Activated CD4-positive, alpha-beta T cell treated with anti-CD3 and anti-CD28 coated beads, Interleukin-2, Interleukin-6, amounts not matched to agents 100 ng/mL and 50 ng/mL, durations not matched to agents 16 hours and 8 hours (primary cell): ENCODE data around the gene TIRAP.
A peak's percentile ranks its signal among the peaks of the same experiment; 100 is the strongest.
"Not testable (repeated sequence)": the region's sequence is repeated elsewhere in the genome, so short reads cannot be mapped to it uniquely, and the experiment has no call there.

Experiments used
- DNase-seq: peaks from one replicate; pipeline ENCODE4 v3.0.0-alpha.2; 2020

Gene TIRAP

GRCh38 chr11:126290887-126291286, 8.0 kb downstream of the TIRAP start:
- DNase-seq, result no peak

- DNase-seq, result no peak
Measured at GRCh38 chr11:126293726-126294125, 10.8 kb downstream of the TIRAP start.

DNA sequence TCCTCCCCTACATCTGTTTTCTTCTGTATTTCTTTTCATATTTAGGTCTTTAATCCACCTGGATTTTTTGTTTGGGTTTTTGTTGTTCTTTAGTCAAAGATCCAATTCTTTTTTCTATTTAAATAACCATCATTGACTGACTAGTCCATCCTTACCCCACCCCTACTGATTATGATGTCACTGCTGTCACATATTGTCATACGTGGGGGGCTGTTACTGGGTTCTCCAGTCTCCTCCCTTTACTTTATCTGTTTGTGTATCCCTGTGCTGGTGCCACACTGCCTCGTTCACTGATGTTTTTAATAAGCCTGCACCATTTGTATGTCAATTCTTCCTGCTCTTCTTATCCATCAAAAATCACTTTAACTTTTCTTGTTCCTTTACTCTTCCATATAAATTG, 14.1 kb downstream of the TIRAP start:
- no peak for DNase-seq

DNA sequence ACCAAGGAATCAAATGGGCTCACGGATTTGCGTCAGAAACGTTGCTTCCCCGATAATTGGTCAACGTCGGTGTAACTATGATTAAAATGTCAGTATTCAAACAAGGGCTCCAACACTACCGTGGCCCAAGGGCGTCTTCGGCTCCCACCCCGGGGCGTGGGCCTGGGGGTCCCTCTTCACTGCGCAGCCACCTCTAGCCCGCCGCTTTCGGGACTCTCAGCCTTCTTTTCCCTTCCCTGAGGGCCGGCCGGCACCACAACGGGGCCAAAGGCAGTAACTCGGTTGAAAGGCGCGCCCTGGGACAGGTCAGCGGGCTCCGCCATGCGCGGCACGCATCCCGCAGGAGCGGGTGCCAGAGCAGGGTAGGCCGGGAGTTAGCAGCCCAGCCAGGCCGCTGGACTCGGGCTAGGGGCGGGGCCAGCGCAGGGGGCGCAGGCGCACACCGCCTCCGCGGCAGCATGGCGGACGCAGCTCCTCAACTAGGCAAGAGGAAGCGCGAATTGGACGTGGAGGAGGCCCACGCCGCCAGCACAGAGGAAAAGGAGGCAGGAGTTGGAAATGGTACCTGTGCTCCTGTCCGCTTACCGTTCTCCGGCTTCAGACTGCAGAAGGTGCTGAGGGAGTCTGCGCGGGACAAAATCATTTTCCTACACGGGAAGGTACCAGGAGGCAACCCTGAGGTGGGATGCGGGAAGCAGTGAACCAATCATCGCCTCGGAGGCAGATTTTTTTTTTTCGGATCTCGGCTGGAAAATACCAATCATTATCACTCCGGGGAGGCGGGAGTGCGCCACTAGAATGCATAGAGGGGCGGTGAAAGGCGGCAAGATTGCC, 20.9 kb downstream of the TIRAP start, which contains the start of gene DCPS:
TSS of gene DCPS (plus strand) at position 438 of the 834 bp plus-strand sequence. CDS start at position 459, 21 bp downstream.
- peak; percentile 92 for DNase-seq

GRCh38 chr11:126304457-126305075, 21.7 kb downstream of the TIRAP start:
- peak; percentile 20 for DNase-seq

- peak; percentile 44 for DNase-seq
Measured at GRCh38 chr11:126305699-126306098, 22.8 kb downstream of the TIRAP start.

- DNase-seq, result peak; percentile 27
Measured at GRCh38 chr11:126307706-126308105, 24.8 kb downstream of the TIRAP start.

DNA sequence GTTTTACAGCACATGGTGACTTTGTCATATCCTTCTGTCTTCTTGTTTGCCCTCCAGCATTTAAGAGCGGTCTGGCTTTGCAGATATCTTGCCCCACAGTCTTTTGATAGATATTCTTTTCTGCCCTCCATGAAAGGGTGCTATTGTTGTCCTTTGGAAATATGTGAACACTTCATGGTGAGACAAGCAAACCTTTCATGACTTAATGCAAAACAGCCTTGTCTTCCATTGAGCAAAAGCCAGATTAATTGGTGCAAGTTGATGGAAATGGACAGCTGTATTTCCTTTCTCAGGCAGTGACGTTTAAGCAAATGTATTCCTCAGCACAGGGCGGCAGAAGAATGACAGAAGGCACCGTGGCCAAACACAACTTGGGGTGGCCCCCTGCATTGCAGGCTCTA, 25.4 kb downstream of the TIRAP start:
- no peak for DNase-seq

DNA sequence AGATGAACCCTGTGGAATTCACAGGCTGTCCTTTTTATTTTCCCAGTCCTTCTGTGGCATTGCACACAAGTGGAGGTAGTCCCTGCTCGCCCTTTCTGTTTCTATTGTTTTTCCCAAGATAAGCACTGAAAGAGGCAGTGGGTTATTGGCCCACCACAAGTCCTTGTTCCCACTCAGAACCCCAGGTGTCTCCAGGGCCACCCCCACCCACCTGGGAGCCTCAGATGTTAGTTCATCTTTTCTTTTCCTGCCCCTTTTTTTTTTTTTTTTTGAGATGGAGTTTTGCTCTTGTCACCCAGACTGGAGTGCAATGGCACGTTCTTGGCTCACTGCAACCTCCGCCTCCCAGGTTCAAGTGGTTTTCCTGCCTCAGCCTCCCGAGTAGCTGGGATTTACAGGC, 25.9 kb downstream of the TIRAP start:
- not testable (repeated sequence) for DNase-seq

- DNase-seq, result peak; percentile 67
Measured at GRCh38 chr11:126310200-126310991, 27.5 kb downstream of the TIRAP start.

DNA sequence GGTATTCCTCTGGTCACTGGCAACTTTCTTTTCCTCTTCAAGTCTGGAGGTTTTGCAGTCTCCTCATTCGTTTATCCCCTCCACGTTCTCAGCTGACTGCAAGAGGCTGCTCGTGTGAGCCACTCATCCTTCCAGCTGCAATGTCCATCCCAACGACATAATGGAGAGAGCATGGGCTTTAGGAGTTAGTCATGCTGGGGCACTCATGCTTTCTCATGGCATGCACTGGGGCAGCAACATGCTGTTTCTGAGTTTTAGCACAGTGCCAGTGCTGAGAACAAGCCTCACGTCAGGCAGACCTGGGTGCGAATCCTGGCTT, 28.1 kb downstream of the TIRAP start:
- no peak for DNase-seq

DNA sequence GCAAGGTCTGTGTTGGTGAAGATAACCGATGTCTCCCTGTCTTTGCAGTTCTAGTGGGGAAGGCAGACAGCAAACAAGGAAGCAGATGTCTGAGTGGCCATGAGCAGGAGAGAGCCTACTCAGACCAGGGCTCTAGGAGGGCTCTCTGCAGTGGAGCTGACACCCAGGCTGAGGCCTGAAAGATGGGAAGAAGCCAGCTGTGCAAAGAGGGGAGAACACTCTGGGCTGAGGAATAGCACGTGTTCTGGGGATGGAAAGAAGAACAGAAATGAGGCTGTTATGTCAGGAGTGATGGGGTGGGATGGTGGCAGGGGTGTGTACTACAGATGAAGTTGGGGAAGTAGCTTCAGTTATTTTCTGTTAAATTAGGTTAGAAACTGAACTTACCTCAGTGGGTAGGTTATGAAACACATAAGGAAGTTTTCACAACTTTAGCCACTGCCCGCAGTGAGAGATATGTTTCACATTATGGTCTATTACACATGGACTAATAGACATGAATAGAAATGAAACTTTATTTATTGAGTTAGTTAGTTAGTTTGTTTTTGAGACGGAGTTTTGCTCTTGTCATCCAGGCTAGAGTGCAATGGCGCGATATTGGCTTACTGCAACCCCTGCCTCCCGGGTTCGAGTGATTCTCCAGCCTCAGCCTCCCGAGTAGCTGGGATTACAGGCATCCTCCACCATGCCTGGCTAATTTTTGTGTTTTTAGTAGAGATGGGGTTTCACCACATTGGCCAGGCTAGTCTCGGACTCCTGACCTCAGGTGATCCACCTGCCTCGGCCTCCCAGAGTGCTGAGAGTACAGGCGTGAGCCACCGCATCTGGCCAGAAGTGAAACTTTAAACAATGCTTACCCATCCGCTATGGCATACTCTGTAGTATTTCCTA, 28.8 kb downstream of the TIRAP start:
- DNase-seq, result no peak

GRCh38 chr11:126312961-126313360, 30.1 kb downstream of the TIRAP start:
- no peak for DNase-seq

DNA sequence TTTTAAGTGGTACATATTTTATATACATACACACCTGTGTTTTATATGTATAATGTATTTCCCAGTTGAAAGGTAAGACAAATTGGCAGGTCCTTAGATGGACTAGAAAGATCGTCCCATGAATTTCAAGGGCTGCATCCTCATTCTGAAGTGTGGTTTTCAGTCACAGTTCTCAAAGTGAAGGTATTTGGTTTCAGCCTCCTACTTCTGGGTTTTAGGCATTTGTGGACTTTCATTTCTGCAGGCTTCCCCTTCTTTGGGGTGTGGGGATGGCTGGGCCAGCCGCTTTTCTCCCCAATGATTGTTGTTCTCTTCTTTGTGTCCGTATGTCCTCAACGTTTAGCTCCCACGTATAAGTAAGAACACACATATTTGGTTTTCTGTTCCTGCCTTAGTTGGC, 30.9 kb downstream of the TIRAP start:
- no peak for DNase-seq

GRCh38 chr11:126317432-126317755, 34.5 kb downstream of the TIRAP start:
- DNase-seq, result no peak

DNA sequence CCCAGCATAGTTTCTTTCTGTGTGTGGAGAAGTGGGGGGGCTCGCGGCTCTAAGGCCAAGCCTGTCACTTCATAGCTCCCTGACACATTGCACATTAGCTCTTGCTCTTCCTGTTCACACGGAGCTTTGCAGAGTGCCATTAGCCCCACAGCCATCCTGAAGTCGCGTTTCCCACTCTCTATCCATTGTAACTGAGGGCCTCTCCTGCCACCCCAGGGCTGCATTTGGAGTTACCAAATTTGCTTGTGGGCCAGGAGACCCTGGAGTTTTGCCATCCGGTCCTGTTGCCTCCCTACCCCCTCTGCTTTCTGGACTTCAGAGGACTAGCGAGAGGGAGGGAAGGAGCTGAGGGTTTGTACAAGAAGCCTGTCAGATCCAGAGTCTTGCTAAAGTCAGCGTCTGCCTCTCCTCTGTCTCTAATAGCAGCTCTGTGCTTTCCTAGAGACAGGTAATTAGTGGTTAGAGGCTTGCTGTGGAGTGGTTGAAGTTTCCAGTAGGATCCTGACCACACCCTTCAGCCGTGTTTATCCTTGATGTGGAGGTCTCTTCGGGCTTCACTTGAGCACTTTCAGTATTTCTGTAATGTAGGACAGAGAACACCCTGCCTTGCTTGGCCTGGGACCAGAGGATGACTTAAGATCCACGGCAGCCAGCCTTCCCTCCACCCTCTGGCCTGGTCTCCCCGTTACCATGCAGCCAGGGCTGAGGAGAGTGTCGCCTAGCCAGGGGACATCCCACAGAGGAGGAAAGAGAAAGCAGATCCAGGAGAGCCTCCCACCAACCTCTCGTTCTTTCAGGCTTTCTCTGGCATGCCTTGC, 35.1 kb downstream of the TIRAP start:
- peak; percentile 47 for DNase-seq

DNA sequence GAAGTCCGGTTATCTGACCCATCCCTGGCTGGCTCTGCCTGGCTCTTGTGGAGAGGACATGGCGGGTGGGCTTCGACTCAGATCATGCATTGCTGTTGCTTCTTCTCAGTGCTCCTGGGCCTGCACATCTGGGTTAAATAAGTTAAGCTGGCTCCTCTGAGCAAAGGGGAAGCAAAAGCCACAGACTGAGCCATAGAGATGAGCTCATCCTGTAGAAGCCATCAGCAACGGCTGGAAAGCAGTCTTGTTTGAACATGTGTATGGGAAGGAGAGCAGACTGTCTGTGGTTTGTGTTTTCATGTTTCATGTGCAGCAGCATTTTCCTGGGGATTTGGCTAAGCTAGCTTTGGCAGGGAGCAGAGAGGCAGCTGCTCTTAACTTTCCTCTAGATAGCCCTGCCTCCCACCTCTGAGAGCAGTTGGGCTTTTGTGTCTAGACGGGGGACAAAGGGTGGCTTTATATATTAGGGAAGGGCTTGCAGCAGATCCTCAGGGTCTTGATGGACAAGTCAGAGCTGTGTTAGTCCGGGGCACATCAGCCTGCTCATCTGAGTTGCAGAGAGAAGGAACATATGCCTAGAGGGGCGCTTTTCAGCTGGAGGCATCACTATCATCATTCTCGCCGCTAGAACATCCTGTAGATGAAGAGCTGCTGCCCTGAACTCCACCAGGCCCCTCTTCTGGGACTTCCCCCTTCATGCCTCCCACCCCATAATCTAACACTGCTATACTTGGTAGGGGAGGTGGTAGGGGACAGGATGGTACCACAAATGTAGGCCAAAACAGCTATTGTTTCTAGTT, 35.9 kb downstream of the TIRAP start:
- peak; percentile 60 for DNase-seq

- no peak for DNase-seq
Measured at GRCh38 chr11:126319374-126319740, 36.5 kb downstream of the TIRAP start.

DNA sequence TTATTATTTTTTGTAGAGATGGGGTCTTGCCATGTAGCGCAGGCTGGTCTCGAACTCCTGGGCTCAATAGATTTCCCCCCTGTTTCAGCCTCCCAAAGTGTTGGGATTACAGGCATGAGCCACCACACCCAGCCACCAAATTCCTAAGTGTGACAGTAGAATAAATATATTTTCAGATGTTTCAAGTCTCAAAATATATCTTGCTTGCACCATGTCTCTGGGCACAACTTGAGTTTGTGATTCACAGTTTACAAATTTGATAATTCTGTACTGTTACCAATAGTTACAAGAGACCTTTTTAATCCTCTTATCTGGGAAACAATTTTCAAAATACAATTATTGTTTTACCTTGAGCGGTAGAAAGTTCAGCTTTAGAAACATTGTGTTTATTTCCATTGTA, 40.1 kb downstream of the TIRAP start:
- DNase-seq, result no peak

DNA sequence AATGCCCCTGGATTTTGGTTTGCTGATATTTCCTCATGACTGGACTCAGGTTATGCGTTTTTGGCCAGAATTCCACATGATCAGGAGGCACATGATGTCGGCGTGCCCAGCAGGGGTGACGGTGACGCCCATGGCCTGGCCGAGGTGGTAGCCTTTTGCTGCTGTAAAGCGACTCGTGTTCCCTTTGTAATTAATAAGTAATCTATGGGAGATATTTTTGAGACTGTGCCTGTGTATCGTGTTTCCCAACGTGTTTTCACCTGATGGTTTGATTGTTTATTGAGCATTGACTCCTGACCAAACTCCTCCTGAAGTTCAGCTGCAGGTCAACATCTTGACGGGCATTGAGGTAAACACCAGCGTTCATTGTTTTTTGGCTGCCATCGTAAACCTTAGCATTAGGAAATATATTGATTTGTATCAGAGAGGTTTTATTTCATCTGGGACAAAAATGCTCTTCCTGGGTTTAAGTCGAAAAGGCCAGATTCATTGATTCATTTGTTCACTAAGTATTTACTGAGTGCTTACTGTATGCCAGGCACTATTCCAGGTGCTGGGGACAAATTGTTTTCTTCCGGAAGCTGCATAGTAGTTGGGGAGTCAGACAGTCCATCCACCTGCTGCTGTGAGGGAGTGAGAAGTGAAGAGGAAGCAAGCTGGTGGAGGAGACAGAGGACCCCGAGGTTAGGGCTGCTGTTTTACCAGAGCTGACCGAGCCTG, 44.5 kb downstream of the TIRAP start:
- DNase-seq, result no peak
